WTC11 (cell line): ENCODE measurements around the gene PGAP6. TPM values are rescaled to one million over a fixed set of nuclear protein-coding genes. Genes with fewer than 3 reads are reported as not detected.

Source experiments
- ATAC-seq: fragments of 200-7000 bp; cut with Tn5 transposase; 2 replicates; pipeline ENCODE4 v1.10.0; 2021; ENCODE audit warnings: mild to moderate bottlenecking, moderate library complexity
- CTCF ChIA-PET: fragments of 300-600 bp; sonication (Branson Sonifier 250); formaldehyde crosslinking; loops from one replicate; lab custom pipeline; 2021; ENCODE audit warnings: antibody characterized with exemption; lab: Charles Lee
- POLR2A ChIA-PET: fragments of 350-600 bp; sonication (Branson Sonifier 250); formaldehyde crosslinking; loops from one replicate; lab custom pipeline; 2021; ENCODE audit warnings: antibody characterized with exemption; lab: Charles Lee
- DNase-seq: peaks from one replicate; pipeline ENCODE4 v3.0.0; 2021; ENCODE audit warnings: low spot score
- H3K27ac Mint-ChIP-seq: 2 replicates; pipeline ENCODE4 v1.8.0; 2021; ENCODE audit warnings: mixed read lengths
- H3K27me3 Mint-ChIP-seq: 2 replicates; pipeline ENCODE4 v1.8.0; 2021; ENCODE audit warnings: low read depth, mild to moderate bottlenecking, moderate library complexity, mixed read lengths
- H3K36me3 Mint-ChIP-seq: 2 replicates; pipeline ENCODE4 v1.8.0; 2021; ENCODE audit warnings: mixed read lengths
- H3K4me1 Mint-ChIP-seq: 2 replicates; pipeline ENCODE4 v1.8.0; 2022; ENCODE audit warnings: mixed read lengths
- H3K4me3 Mint-ChIP-seq: 2 replicates; pipeline ENCODE4 v1.8.0; 2021; ENCODE audit warnings: mild to moderate bottlenecking, moderate library complexity, mixed read lengths
- H3K9me3 Mint-ChIP-seq: 2 replicates; pipeline ENCODE4 v1.8.0; 2021; ENCODE audit warnings: mixed read lengths
- CBFB ChIP-seq: sonication (generic); formaldehyde crosslinking; IDR thresholded peaks from 2 replicates; pipeline ENCODE4 v1.8.1; 2022; ENCODE audit warnings: mild to moderate bottlenecking, low read depth, missing genetic modification reagents
- CREB1 ChIP-seq: sonication (generic); formaldehyde crosslinking; IDR thresholded peaks from 2 replicates; pipeline ENCODE4 v1.8.0; 2023; ENCODE audit warnings: mild to moderate bottlenecking, missing genetic modification reagents
- ESRRA ChIP-seq: sonication (generic); formaldehyde crosslinking; IDR thresholded peaks from 2 replicates; pipeline ENCODE4 v1.8.1; 2022; ENCODE audit warnings: mild to moderate bottlenecking, missing genetic modification reagents, borderline replicate concordance
- JUN ChIP-seq: sonication (generic); formaldehyde crosslinking; IDR thresholded peaks from 2 replicates; pipeline ENCODE4 v1.8.0; 2023; ENCODE audit warnings: mild to moderate bottlenecking, missing genetic modification reagents
- KAT7 ChIP-seq: sonication (generic); formaldehyde crosslinking; IDR thresholded peaks from 2 replicates; pipeline ENCODE4 v1.8.1; 2023; ENCODE audit warnings: missing genetic modification reagents, mild to moderate bottlenecking, borderline replicate concordance
- MXD4 ChIP-seq: fragments of 250-450 bp; sonication (Bioruptor Pico); IDR thresholded peaks from 2 replicates; pipeline ENCODE4 v1.8.0; 2021; ENCODE audit warnings: mild to moderate bottlenecking, moderate library complexity, borderline replicate concordance
- NFE2L1 ChIP-seq: sonication (generic); formaldehyde crosslinking; IDR thresholded peaks from 2 replicates; pipeline ENCODE4 v1.8.1; 2023; ENCODE audit warnings: missing genetic modification reagents
- PRRX2 ChIP-seq: fragments of 250-450 bp; sonication (Bioruptor Pico); IDR thresholded peaks from 2 replicates; pipeline ENCODE4 v1.8.0; 2021; ENCODE audit warnings: mild to moderate bottlenecking
- SMAD3 ChIP-seq: sonication (generic); formaldehyde crosslinking; IDR thresholded peaks from 2 replicates; pipeline ENCODE4 v1.8.0; 2022; ENCODE audit warnings: missing genetic modification reagents, mild to moderate bottlenecking, borderline replicate concordance
- SP1 ChIP-seq: sonication (generic); formaldehyde crosslinking; conservative IDR thresholded peaks from 2 replicates; pipeline ENCODE4 v1.8.1; 2022; ENCODE audit warnings: missing genetic modification reagents
- ZNF138 ChIP-seq: sonication (generic); formaldehyde crosslinking; conservative IDR thresholded peaks from 2 replicates; pipeline ENCODE4 v1.8.1; 2022; ENCODE audit warnings: mild to moderate bottlenecking, moderate library complexity, missing genetic modification reagents
- ZNF219 ChIP-seq: sonication (generic); formaldehyde crosslinking; IDR thresholded peaks from 2 replicates; pipeline ENCODE4 v1.8.0; 2023; ENCODE audit warnings: missing genetic modification reagents, mild to moderate bottlenecking, borderline replicate concordance
- ZNF317 ChIP-seq: sonication (generic); formaldehyde crosslinking; IDR thresholded peaks from 2 replicates; pipeline ENCODE4 v1.8.1; 2023; ENCODE audit warnings: low read depth, mild to moderate bottlenecking, moderate library complexity, missing genetic modification reagents, borderline replicate concordance
- ZNF396 ChIP-seq: fragments of 250-450 bp; sonication (Bioruptor Pico); IDR thresholded peaks from 2 replicates; pipeline ENCODE4 v1.8.0; 2021; ENCODE audit warnings: mild to moderate bottlenecking, moderate library complexity, borderline replicate concordance
- total RNA-seq: library from RNA; stranded (reverse); gene quantifications from 3 replicates; pipeline ENCODE4 v1.2.3, GENCODE V29; 2021
- TF ChIP-seq, protein P1 (sequence below): fragments of 250-450 bp; sonication (Bioruptor Pico); IDR thresholded peaks from 2 replicates; pipeline ENCODE4 v1.9.0; 2021; ENCODE audit warnings: moderate library complexity, mild to moderate bottlenecking, inconsistent platforms, borderline replicate concordance
- TF ChIP-seq, protein P2 (sequence below): sonication (generic); formaldehyde crosslinking; IDR thresholded peaks from 2 replicates; pipeline ENCODE4 v1.8.0; 2023; ENCODE audit warnings: missing genetic modification reagents
- TF ChIP-seq, protein P3 (sequence below): sonication (generic); formaldehyde crosslinking; IDR thresholded peaks from 2 replicates; pipeline ENCODE4 v1.8.1; 2023; ENCODE audit warnings: mild to moderate bottlenecking, moderate library complexity, missing genetic modification reagents
- TF ChIP-seq, protein P4 (sequence below): fragments of 250-450 bp; sonication (Bioruptor Pico); IDR thresholded peaks from 2 replicates; pipeline ENCODE4 v2.1.2; 2022; ENCODE audit warnings: mild to moderate bottlenecking, moderate library complexity
- TF ChIP-seq, protein P5 (sequence below): fragments of 250-450 bp; sonication (Bioruptor Pico); IDR thresholded peaks from 2 replicates; pipeline ENCODE4 v1.8.0; 2021; ENCODE audit warnings: mild to moderate bottlenecking
- TF ChIP-seq, protein P6 (sequence below): sonication (generic); formaldehyde crosslinking; IDR thresholded peaks from 2 replicates; pipeline ENCODE4 v1.8.0; 2022; ENCODE audit warnings: mild to moderate bottlenecking, missing genetic modification reagents
- TF ChIP-seq, protein P7 (sequence below): sonication (generic); formaldehyde crosslinking; IDR thresholded peaks from 2 replicates; pipeline ENCODE4 v1.8.0; 2023; ENCODE audit warnings: missing genetic modification reagents, mild to moderate bottlenecking, borderline replicate concordance
- TF ChIP-seq, protein P8 (sequence below): sonication (generic); formaldehyde crosslinking; IDR thresholded peaks from 2 replicates; pipeline ENCODE4 v1.8.0; 2022; ENCODE audit warnings: mild to moderate bottlenecking, missing genetic modification reagents

The PGAP6 gene
- total RNA-seq, 1 experiment from 2014 or later = 108 TPM

DNA sequence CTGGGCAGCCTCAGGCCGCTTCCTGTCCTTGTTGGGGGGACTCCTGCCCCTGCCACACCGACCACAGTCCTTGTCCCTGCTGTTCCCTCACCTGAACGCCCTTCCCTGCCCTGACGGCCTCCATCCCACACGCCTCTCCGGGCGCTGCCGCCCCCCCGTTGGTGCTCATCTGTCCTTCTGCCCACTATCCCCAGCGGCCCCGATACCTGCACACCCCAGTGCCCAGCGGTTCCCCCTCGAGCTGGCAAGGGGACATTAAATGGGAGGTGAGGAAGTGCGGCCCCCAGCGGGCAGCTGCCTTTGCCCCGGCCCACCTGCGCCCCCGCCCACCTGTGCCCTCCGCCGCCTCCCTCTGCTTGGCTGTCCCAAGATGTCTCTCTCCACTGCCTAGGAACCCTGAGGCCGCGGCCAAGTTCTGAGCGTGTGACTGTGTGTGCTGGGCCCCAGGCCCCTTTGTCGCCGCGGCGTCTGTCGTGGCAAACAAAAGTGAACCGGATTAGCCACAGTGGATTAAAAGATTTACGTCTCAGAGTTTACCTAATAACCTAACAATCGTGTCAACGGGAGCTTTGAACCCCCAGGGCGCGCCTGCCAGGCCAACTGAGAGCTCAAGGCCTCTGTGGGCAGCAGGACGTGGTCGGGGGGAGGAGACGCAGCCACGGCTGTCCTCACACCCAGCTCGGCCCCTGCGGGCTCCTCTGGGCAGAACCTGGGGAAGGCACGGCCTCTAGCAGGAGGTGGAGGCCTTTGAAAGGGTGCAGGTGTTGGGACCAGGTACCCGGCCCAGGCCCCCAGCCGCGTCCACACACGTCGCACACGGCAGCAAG lies 21.7 kb downstream of the PGAP6 start:
- CTCF ChIA-PET = interaction anchor here (1.8 kb wide), 1 partner anchor 253 kb away, joined by 4 read pairs; no protein-coding TSS in a partner anchor

DNA sequence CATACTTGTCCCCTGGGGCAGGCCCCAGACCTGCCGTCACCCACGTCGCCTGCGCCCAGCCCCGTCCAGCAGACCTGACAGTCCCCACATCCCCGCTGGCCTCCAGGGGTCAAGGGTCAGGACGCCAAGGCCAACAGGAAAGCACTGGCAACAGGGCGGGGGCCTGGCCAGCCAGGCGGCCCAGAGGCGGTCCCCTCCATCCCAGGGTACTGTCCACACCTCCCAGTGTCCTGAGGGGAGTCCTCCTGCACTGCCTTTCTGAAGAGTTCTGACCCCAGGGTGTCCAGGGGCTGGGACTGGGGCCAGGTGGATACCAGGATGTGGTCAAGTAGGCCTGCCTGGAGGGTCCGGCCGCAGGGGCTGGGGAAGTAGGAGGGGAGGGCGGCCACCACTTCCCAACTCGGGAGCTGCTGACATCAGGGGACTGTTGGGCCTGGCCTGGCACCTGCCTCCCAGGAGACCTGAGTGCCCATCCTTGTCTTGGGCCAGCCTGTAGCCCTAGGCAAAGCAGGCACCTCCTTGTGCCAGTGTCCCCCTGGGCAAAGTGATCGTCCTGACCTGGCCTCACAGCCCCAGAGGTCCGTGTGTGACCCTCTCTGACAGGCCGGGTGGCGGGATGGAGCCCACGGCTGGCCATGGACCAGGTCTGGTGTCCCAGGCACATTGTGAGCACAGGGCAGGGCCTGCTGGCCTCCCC lies 22.6 kb downstream of the PGAP6 start:
- Mint-ChIP-seq H3K4me1 (no peaks in the 10 kb centered on the region), H3K36me3 (no peaks in the 10 kb centered on the region), H3K4me3 (no peak overlapping the region), H3K27ac (no peak overlapping the region), H3K27me3 (no peaks in the 10 kb centered on the region), H3K9me3 (no peaks in the 10 kb centered on the region)
- ATAC-seq (no peak), DNase-seq (no peak)
- POLR2A ChIA-PET = interaction anchor here (0.6 kb wide), 1 partner anchor 117 kb away, joined by 4 read pairs; no protein-coding TSS in a partner anchor
- CTCF ChIA-PET = interaction anchor here (1.8 kb wide), 1 partner anchor 252 kb away, joined by 4 read pairs; no protein-coding TSS in a partner anchor
- TF ChIP-seq JUN (CRISPR knock-in tag) (no peak), SMAD3 (CRISPR knock-in tag) (no peak), ZNF138 (no peak), KAT7 (CRISPR knock-in tag) (no peak)
- TF ChIP-seq, protein P1, sequence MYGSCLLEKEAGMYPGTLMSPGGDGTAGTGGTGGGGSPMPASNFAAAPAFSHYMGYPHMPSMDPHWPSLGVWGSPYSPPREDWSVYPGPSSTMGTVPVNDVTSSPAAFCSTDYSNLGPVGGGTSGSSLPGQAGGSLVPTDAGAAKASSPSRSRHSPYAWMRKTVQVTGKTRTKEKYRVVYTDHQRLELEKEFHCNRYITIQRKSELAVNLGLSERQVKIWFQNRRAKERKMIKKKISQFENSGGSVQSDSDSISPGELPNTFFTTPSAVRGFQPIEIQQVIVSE (CRISPR knock-in tag) = no peak
- TF ChIP-seq, protein P2, sequence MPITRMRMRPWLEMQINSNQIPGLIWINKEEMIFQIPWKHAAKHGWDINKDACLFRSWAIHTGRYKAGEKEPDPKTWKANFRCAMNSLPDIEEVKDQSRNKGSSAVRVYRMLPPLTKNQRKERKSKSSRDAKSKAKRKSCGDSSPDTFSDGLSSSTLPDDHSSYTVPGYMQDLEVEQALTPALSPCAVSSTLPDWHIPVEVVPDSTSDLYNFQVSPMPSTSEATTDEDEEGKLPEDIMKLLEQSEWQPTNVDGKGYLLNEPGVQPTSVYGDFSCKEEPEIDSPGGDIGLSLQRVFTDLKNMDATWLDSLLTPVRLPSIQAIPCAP (CRISPR knock-in tag) = no peak
- TF ChIP-seq, protein P3, sequence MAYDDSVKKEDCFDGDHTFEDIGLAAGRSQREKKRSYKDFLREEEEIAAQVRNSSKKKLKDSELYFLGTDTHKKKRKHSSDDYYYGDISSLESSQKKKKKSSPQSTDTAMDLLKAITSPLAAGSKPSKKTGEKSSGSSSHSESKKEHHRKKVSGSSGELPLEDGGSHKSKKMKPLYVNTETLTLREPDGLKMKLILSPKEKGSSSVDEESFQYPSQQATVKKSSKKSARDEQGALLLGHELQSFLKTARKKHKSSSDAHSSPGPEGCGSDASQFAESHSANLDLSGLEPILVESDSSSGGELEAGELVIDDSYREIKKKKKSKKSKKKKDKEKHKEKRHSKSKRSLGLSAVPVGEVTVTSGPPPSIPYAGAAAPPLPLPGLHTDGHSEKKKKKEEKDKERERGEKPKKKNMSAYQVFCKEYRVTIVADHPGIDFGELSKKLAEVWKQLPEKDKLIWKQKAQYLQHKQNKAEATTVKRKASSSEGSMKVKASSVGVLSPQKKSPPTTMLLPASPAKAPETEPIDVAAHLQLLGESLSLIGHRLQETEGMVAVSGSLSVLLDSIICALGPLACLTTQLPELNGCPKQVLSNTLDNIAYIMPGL (CRISPR knock-in tag) = no peak
- TF ChIP-seq, protein P4, sequence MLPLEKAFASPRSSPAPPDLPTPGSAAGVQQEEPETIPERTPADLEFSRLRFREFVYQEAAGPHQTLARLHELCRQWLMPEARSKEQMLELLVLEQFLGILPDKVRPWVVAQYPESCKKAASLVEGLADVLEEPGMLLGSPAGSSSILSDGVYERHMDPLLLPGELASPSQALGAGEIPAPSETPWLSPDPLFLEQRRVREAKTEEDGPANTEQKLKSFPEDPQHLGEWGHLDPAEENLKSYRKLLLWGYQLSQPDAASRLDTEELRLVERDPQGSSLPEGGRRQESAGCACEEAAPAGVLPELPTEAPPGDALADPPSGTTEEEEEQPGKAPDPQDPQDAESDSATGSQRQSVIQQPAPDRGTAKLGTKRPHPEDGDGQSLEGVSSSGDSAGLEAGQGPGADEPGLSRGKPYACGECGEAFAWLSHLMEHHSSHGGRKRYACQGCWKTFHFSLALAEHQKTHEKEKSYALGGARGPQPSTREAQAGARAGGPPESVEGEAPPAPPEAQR (CRISPR knock-in tag) = no peak
- TF ChIP-seq, protein P5, sequence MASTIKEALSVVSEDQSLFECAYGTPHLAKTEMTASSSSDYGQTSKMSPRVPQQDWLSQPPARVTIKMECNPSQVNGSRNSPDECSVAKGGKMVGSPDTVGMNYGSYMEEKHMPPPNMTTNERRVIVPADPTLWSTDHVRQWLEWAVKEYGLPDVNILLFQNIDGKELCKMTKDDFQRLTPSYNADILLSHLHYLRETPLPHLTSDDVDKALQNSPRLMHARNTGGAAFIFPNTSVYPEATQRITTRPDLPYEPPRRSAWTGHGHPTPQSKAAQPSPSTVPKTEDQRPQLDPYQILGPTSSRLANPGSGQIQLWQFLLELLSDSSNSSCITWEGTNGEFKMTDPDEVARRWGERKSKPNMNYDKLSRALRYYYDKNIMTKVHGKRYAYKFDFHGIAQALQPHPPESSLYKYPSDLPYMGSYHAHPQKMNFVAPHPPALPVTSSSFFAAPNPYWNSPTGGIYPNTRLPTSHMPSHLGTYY (CRISPR knock-in tag) = no peak
- TF ChIP-seq, protein P6, sequence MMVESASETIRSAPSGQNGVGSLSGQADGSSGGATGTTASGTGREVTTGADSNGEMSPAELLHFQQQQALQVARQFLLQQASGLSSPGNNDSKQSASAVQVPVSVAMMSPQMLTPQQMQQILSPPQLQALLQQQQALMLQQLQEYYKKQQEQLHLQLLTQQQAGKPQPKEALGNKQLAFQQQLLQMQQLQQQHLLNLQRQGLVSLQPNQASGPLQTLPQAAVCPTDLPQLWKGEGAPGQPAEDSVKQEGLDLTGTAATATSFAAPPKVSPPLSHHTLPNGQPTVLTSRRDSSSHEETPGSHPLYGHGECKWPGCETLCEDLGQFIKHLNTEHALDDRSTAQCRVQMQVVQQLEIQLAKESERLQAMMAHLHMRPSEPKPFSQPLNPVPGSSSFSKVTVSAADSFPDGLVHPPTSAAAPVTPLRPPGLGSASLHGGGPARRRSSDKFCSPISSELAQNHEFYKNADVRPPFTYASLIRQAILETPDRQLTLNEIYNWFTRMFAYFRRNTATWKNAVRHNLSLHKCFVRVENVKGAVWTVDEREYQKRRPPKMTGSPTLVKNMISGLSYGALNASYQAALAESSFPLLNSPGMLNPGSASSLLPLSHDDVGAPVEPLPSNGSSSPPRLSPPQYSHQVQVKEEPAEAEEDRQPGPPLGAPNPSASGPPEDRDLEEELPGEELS (CRISPR knock-in tag) = no peak

More for the DNA sequence above, 21.7 kb downstream of the PGAP6 start:
- Mint-ChIP-seq H3K9me3 (no peaks in the 10 kb centered on the region), H3K4me1 (no peaks in the 10 kb centered on the region), H3K27me3 (no peaks in the 10 kb centered on the region), H3K36me3 (no peaks in the 10 kb centered on the region), H3K4me3 (no peak overlapping the region), H3K27ac (no peak overlapping the region)
- DNase-seq (no peak), ATAC-seq (no peak)
- POLR2A ChIA-PET = no interaction called here
- TF ChIP-seq, protein P7, sequence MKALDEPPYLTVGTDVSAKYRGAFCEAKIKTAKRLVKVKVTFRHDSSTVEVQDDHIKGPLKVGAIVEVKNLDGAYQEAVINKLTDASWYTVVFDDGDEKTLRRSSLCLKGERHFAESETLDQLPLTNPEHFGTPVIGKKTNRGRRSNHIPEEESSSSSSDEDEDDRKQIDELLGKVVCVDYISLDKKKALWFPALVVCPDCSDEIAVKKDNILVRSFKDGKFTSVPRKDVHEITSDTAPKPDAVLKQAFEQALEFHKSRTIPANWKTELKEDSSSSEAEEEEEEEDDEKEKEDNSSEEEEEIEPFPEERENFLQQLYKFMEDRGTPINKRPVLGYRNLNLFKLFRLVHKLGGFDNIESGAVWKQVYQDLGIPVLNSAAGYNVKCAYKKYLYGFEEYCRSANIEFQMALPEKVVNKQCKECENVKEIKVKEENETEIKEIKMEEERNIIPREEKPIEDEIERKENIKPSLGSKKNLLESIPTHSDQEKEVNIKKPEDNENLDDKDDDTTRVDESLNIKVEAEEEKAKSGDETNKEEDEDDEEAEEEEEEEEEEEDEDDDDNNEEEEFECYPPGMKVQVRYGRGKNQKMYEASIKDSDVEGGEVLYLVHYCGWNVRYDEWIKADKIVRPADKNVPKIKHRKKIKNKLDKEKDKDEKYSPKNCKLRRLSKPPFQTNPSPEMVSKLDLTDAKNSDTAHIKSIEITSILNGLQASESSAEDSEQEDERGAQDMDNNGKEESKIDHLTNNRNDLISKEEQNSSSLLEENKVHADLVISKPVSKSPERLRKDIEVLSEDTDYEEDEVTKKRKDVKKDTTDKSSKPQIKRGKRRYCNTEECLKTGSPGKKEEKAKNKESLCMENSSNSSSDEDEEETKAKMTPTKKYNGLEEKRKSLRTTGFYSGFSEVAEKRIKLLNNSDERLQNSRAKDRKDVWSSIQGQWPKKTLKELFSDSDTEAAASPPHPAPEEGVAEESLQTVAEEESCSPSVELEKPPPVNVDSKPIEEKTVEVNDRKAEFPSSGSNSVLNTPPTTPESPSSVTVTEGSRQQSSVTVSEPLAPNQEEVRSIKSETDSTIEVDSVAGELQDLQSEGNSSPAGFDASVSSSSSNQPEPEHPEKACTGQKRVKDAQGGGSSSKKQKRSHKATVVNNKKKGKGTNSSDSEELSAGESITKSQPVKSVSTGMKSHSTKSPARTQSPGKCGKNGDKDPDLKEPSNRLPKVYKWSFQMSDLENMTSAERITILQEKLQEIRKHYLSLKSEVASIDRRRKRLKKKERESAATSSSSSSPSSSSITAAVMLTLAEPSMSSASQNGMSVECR (CRISPR knock-in tag) = no peak
- TF ChIP-seq ZNF396 = no peak
- no peak for TF ChIP-seq MXD4 (CRISPR knock-in tag)
- no peak for TF ChIP-seq CBFB (CRISPR knock-in tag)
- TF ChIP-seq SP1 (CRISPR knock-in tag) = no peak
- no peak for TF ChIP-seq ZNF219 (CRISPR knock-in tag)
- TF ChIP-seq ZNF317 (CRISPR knock-in tag) = no peak
- no peak for TF ChIP-seq PRRX2 (CRISPR knock-in tag)
- TF ChIP-seq ESRRA (CRISPR knock-in tag) = no peak
- TF ChIP-seq, protein P8, sequence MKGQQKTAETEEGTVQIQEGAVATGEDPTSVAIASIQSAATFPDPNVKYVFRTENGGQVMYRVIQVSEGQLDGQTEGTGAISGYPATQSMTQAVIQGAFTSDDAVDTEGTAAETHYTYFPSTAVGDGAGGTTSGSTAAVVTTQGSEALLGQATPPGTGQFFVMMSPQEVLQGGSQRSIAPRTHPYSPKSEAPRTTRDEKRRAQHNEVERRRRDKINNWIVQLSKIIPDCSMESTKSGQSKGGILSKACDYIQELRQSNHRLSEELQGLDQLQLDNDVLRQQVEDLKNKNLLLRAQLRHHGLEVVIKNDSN (CRISPR knock-in tag) = no peak
- no peak for TF ChIP-seq NFE2L1 (CRISPR knock-in tag)
- TF ChIP-seq CREB1 (CRISPR knock-in tag) = no peak
